G401.6 (cell line): Measurements from ENCODE around the gene ASCL2.

Source experiments
- FAIRE-seq: peaks from 2 replicates; lab custom pipeline; 2012; peaks lifted over from hg19 to GRCh38; lab: Jason Lieb, UNC

Gene ASCL2

DNA sequence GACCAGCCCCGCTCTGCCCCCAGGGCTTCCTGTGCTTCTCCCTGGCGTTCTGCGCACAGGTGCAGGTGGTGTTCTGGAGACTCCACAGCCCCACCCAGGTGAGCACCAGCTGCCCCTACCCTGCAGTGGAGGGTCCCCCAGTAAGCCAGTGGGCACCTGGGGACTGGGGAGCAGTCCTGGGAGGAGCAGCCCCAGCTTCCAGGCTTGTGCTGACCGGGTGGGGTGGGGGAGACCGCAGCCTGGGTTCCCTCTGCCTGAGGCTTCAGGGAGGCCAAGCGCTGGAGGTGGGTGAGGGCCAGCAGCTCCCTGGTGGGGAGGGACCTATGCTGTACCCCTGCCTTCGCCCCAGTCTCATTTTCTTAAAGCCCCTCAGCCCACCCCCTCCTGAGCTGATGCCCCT lies 38.3 kb upstream of the ASCL2 start:
- FAIRE-seq, result no peak

DNA sequence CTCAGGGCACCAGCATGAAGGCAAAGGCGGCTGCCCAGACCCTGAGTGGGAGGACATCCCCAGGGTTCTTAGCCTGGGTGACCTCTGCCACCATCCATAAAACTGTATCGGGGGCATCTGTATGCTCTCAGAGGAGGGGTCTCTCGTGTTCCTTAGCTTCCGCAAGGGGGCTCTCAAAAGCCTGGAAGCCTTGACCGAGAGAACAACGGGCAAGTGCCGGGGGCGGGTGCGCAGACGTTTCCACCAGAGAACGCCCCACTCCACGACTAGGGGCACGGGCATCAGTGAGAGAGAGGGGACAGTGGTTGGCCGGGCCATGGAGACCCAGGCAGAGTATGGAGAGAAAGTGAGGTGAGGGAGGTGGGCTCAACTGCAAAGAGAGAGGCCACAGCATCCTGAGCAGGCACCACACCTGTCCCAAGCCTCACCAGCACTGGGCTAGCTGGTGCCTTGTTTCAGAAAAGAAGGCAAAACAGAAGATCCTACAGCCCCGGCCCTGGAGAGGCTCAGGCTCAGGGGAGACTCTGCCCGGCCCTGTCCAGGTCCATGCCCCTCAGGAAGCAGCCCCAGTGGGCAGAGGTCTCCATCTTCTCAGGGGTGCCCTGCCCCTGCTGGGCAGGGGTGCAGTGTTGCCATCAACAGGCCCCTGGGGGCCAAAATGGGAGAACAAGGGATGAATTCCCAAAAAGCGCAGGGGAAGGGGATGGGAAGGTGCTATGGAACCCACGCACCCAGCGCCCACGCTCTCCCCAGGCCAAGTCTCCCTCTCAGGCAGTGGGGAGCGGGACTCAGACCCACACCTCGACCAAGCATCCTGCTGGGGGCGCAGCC lies 37.3 kb upstream of the ASCL2 start:
- no peak for FAIRE-seq

DNA sequence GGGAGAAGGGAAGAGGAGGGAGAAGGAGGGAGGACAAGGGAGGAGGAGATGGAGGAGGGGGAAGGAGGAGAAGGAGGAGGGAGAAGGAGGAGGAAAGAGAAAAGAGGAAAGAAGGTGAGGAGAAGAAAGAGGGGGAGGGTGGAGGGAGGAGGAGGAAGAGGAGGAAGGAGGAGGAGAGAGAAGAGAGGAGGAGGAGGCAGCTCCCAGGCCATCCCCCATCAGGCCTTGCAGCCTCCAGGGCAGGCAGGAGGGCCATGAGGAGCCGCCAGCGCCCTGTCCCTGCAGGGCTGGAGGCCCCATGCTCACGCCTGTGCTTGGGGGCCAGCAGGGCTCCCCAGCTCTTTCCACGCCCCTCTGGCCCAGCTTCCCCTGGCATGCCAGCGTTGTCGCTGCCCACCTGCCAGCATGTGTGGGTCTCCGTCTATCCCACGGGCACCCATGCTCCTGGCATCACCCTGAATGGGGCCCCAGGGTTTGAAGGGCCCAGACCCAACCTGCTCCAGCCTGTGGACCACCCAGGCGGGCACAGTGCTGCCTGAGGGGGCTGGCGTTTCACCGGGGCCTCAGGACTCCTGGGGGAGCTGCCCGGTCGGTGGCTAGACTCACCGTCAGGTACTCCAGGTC lies 36.6 kb upstream of the ASCL2 start:
- FAIRE-seq, result no peak

DNA sequence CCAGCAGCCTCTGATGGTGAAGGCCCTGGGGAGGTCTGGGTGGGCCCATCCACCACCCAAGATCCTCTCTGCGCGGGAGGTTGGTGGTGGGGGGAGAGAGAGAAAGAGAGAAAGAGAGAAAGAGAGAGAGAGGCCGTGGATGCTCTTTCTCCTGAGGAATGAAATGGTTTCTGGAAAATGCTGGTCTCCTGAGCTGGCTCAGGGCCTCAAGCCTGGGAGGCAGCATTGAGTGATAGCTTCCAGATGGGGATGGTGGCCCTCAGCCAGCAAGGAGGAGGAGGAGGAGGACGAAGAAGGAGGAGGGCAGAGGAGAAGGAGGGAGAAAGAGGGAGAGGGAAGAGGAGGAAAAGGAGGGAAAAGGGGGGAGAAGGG lies 36.0 kb upstream of the ASCL2 start:
- no peak for FAIRE-seq

- no peak for FAIRE-seq
Measured at GRCh38 chr11:2305788-2306451, 35.5 kb upstream of the ASCL2 start.

- FAIRE-seq, result no peak
Measured at GRCh38 chr11:2305140-2305778, 34.9 kb upstream of the ASCL2 start.

- FAIRE-seq, result no peak
Measured at GRCh38 chr11:2304506-2305139, 34.2 kb upstream of the ASCL2 start.

DNA sequence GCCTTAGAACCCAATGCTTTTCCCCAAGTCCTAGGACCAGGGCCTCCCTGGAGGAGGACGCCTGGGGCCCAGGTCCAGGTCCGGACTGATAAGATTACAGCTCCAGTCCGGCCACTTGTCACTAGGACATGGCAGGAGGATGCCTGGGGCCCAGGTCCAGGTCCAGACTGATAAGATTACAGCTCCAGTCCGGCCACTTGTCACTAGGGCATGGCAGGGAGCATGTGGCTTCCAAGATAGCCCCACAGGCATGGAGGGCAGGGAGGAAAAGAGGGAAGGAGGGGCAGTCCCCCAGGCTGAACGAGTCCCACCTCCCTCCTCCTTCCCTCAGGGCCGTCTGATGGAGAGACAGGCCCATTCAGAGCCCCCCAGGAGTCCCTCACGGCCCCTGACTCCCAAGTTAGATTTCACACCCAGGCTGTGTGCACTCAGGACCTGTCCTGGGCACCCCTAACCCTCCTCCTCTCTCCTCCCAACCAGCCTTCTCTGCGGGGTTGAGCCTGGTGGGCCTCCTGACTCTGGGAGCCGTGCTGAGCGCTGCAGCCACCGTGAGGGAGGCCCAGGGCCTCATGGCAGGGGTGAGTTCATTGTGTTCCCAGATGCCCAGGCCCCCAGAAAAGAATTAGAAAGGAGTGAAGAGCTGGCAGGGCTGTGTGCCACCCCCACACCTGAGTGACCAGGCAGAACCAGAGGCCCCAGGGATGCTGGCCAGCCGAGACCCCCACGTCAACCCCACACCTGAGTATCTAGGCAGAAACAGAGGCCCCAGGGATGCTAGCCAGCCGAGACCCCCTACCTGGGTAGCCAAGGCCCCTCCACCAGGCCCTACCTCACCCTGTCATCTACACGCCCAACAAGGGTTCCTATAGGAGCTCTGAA lies 33.5 kb upstream of the ASCL2 start:
- FAIRE-seq, result no peak

DNA sequence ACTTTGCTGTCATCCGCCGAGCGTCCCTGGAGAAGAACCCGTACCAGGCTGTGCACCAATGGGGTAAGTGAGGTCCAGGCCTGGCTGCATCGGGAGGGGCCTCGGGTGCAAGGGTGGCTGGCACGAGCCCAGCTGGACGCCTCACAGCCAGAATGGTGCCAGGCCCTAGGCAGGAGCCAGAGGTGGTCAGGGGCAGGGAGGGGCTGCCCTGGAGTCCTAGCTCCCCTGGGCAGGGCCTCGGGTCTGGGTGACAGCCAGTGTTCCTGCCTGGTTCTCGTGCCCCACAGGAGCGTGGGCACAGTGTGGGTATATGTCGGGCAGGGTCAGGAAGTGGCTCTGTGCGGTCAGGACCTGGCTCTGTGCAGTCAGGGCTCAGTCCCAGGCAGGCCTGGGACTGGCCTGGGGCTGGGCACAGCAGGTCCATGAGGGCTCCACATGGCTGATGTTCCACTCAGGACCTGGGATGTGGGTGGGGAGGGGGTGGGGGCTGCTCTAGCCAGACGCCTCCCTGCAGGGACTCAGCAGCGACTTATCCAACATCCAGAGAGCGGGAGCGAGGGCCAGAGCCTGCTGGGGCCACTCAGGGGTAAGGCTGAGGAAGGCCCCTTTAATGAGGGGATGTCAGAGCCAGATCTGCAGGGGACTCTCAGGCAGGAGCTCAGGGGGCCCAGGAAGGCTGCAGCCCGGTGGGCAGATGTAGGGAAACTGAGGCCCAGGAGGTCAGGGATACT lies 32.7 kb upstream of the ASCL2 start:
- FAIRE-seq, result no peak

DNA sequence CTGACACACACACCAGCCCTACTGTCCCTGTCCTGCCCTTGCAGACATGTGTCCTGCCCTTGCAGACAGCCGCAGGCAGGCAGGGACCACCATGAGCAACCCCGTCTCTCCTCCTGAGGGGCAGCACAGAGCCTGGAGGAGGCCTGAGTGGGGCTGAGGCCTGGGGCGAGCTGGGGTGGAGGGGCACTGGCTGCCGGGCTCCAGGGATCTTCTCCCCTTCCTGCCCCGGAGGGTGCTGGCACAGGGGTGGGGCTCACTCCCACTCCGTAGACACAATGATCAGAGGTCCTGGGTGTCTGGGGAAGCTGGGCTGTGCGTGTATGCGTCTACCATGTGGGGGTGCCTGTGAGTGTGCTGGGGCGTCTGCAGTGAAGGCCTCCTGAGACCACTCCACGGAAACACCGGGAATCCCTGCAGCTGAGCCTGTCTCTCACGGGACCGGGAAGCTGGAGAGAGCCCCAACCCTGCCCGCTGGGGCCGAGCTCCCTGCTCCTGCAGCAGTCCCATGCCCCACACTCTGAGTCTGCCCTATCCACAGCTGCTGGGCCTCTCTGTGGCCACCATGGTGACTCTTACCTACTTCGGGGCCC lies 32.0 kb upstream of the ASCL2 start:
- no peak for FAIRE-seq

GRCh38 chr11:2301631-2302305 lies 31.4 kb upstream of the ASCL2 start, which contains the start of the genes C11orf21 and TSPAN32:
C11orf21 (minus strand) TSS chr11:2301918; CDS start chr11:2301808, 110 bp downstream.
TSPAN32 (plus strand) TSS chr11:2302013; CDS start chr11:2302150, 137 bp downstream.
- no peak for FAIRE-seq

DNA sequence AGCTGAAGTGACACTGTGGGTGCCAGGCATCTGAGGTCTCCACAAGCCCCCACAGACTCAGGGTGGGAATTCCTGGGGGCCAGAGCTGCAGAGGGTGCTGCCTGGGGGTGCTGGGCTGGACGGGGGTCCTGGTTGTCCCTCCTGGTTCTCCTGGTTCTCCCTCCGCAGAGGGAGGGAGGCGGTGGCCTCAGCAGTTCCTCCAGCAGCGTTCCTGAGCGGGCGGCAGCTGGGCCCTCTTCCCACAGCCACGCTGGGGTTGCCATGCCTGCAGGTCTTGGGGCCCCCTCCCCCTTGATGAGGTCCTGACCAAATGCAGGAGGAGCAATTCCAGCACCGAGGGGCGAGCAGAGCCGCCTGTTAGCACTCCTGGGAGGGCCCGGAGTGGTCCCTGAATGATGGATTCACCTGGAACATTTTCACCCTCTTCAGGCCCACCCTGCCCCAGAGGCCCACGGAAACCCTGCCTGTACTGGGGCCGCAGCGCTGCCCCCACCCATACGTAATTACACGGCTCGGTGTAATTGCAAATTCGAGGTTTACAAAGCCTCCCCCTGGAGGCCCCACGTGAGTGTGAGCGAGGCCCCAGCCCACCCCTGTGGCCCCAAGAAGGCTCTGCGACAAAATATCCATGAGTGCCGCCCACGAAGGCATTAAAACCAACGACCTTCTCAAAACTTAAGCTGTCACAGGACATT lies 30.7 kb upstream of the ASCL2 start:
- no peak for FAIRE-seq

DNA sequence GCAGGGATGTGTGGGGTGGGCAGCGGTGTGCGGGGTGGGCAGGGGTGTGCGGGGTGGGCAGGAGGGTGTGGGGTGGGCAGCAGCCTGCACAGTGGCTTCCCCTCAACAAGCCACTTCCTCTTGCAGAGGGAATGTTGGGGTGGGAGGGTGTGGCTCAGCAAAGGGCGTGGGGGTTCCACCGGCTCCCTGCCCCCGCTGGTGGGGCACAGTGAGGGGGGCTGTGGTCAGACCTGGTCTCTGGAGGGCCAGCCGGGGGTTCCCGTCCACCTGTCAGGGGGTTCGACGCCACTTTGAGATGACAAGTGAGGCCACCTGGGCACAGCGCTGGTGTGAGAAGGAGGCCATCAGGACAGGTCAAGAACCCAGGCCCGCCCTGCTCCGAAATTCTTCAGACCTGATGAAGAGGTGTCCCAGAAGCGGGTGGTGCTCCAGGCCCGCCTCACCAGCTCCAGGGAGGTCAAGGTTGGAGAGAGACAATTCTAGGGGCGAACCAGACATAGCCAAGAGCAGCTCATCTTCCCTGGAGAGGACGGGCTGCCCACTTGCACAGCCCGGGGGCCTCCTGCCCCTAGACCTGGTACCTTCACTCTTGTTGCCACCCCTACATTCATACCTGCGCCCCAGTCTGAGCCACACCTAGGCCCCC lies 30.0 kb upstream of the ASCL2 start:
- no peak for FAIRE-seq

DNA sequence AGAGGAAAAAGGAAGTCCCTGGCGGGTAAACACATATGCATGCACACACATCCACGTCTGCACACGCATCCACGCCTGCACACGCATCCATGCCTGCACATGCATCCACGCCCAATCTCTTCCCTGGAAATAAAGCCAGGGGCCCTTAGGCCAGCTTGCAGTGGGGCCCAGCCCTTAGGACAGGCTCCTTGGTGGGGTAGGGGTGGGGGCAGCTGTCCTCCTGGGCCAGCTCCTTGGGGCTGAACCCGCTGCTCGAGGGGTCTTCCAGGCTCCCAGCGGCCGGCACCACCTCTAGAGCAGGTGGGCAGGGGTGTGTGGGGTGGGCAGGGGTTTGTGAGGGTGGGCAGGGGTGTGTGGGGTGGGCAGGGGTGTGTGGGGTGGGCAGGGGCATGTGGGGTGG lies 29.4 kb upstream of the ASCL2 start:
- no peak for FAIRE-seq

- FAIRE-seq, result no peak
Measured at GRCh38 chr11:2298795-2299761, 28.7 kb upstream of the ASCL2 start.

- no peak for FAIRE-seq
Measured at GRCh38 chr11:2298131-2298794, 27.9 kb upstream of the ASCL2 start.

DNA sequence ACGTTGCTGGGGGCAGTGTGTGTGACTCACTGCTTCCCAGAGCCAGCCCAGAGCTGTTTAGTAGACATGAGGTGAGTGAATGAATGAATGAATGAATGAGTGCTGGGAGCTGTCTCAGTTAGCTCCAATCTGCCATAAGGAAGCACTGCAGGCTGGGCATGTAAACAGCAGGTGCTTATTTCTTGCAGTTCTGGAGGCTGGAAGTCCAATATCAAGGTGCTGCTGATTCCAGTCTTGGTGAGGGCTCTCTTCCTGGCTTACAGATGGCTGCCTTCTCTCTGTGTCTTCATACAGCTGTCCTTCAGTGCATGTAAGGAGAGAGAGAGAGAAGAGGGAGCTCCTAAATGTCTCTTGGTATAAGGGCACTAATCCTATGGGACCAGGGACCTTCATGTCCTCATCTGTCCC lies 27.2 kb upstream of the ASCL2 start:
- no peak for FAIRE-seq
